Measurements from ENCODE around the gene IGFN1. TPM values are rescaled to one million over a fixed set of nuclear protein-coding genes. Genes with fewer than 3 reads are reported as not detected.
"Not testable (repeated sequence)": the region's sequence is repeated elsewhere in the genome, so short reads cannot be mapped to it uniquely, and the experiment has no call there.

The IGFN1 gene
- total RNA-seq, 1 donor from 2014 or later: 0.38 TPM

DNA sequence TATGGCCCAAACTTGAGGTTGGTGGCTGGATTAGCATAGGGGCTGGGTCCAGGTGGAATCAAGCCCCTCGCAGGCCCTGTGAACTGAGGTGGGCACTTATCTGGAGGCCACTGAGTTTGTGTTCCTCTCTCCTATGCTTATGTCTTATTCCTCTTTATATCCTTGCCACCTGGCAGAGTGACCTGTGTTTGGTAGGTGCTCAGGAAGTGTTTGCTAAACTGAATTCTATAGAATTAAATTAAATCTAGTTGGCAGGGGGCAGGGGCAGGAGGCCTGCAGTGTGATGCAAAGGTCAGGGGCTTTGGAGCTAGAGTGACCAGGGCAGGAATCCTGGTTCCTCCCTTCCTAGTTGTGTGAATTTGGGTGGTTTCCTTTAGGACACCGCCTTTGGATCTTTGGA lies 35.3 kb upstream of the IGFN1 start:
- Mint-ChIP-seq H3K4me3 (ENCODE audit: low read depth) (no peak overlapping the region), H3K27ac (no peak overlapping the region)

DNA sequence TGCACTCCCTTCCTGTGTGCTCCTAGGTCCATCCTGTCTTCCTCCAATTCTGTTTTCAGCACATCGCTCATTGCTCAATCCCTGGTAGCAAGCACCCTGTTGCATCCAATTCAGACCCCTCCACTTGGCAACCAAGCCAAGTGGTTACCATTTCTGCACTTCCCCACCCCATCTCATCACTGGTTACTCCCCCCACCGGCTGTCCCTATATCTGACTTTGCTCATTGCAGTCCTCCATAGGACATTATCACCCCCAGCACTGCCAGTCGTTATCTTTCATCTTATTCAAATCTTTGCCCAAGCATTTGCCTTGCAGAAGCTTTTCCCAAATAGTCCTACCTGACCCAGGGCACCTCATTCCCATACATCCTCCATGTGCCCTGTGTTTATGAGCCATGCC lies 34.3 kb upstream of the IGFN1 start:
- no peak for DNase-seq (ENCODE audit: low spot score, unreplicated experiment)
- Mint-ChIP-seq H3K4me3 (ENCODE audit: low read depth) (no peak overlapping the region), H3K36me3 (ENCODE audit: insufficient read depth) (peaks cover 2% of the 10 kb centered on the region), H3K27ac (peak overlapping the region; percentile 65), H3K9me3 (ENCODE audit: low read depth) (no peaks in the 10 kb centered on the region), H3K4me1 (ENCODE audit: low read depth) (peaks cover 18% of the 10 kb centered on the region), H3K27me3 (no peaks in the 10 kb centered on the region)
- TF ChIP-seq, protein P1, sequence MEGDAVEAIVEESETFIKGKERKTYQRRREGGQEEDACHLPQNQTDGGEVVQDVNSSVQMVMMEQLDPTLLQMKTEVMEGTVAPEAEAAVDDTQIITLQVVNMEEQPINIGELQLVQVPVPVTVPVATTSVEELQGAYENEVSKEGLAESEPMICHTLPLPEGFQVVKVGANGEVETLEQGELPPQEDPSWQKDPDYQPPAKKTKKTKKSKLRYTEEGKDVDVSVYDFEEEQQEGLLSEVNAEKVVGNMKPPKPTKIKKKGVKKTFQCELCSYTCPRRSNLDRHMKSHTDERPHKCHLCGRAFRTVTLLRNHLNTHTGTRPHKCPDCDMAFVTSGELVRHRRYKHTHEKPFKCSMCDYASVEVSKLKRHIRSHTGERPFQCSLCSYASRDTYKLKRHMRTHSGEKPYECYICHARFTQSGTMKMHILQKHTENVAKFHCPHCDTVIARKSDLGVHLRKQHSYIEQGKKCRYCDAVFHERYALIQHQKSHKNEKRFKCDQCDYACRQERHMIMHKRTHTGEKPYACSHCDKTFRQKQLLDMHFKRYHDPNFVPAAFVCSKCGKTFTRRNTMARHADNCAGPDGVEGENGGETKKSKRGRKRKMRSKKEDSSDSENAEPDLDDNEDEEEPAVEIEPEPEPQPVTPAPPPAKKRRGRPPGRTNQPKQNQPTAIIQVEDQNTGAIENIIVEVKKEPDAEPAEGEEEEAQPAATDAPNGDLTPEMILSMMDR (IDR thresholded peaks at IDR 0.05; ENCODE audit: unreplicated experiment): no peak

More for the DNA sequence above, 35.3 kb upstream of the IGFN1 start:
- Mint-ChIP-seq H3K9me3 (ENCODE audit: low read depth) (no peaks in the 10 kb centered on the region), H3K4me1 (ENCODE audit: low read depth) (peaks cover 20% of the 10 kb centered on the region), H3K36me3 (ENCODE audit: insufficient read depth) (peaks cover 9% of the 10 kb centered on the region), H3K27me3 (no peaks in the 10 kb centered on the region)
- DNase-seq (ENCODE audit: low spot score, unreplicated experiment): no peak
- TF ChIP-seq, protein P1 (IDR thresholded peaks at IDR 0.05; ENCODE audit: unreplicated experiment): no peak

DNA sequence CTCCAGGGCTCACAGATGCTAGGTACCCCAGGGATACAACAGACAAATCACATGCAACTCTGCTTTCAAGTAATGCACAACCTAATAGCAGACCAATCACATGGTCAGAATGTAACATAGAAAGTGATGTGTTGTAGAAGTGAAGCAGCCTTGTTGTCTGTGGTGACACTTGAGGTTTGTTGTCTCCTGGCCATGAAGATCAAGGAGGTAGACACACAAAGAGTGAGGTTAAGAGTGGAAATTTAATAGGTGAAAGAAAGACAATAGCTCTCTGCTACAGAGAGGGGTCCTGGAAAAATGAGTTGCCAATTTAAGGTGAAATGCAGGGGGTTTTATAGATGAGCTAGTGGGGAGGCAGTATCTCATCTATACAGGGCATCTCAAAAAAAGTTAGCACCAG lies 33.8 kb upstream of the IGFN1 start:
- H3K27ac Mint-ChIP-seq: no peak overlapping the region
- peaks cover 2% of the 10 kb centered on the region for H3K36me3 Mint-ChIP-seq (ENCODE audit: insufficient read depth)
- TF ChIP-seq, protein P1 (IDR thresholded peaks at IDR 0.05; ENCODE audit: unreplicated experiment): no peak
- H3K4me1 Mint-ChIP-seq (ENCODE audit: low read depth): peaks cover 18% of the 10 kb centered on the region
- H3K9me3 Mint-ChIP-seq (ENCODE audit: low read depth): no peaks in the 10 kb centered on the region
- DNase-seq (ENCODE audit: low spot score, unreplicated experiment): no peak
- H3K27me3 Mint-ChIP-seq: no peaks in the 10 kb centered on the region
- H3K4me3 Mint-ChIP-seq (ENCODE audit: low read depth): no peak overlapping the region

DNA sequence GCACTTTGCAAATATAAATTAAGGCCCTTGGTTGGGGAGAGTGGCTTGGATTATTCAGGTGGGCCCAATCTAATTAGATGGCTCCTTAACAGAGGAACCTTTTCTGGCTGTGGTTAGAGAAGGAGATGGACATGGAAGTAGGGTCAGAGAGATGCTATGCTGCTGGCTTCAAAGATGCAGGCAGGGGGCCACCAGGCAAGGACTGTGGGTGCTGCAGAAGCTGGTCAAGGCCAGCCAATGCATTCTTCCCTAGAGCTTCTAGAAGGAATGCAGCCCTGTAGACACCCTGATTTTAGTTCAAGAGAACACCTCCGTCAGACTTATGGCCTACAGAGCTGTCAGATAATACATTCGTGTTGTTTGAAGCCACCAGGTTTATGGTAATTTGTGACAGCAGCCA lies 32.7 kb upstream of the IGFN1 start:
- TF ChIP-seq, protein P1 (IDR thresholded peaks at IDR 0.05; ENCODE audit: unreplicated experiment): no peak
- H3K27ac Mint-ChIP-seq: no peak overlapping the region
- H3K27me3 Mint-ChIP-seq: no peaks in the 10 kb centered on the region
- DNase-seq (ENCODE audit: low spot score, unreplicated experiment): no peak
- no peaks in the 10 kb centered on the region for H3K9me3 Mint-ChIP-seq (ENCODE audit: low read depth)
- peaks cover 16% of the 10 kb centered on the region for H3K4me1 Mint-ChIP-seq (ENCODE audit: low read depth)
- no peaks in the 10 kb centered on the region for H3K36me3 Mint-ChIP-seq (ENCODE audit: insufficient read depth)
- H3K4me3 Mint-ChIP-seq (ENCODE audit: low read depth): no peak overlapping the region

DNA sequence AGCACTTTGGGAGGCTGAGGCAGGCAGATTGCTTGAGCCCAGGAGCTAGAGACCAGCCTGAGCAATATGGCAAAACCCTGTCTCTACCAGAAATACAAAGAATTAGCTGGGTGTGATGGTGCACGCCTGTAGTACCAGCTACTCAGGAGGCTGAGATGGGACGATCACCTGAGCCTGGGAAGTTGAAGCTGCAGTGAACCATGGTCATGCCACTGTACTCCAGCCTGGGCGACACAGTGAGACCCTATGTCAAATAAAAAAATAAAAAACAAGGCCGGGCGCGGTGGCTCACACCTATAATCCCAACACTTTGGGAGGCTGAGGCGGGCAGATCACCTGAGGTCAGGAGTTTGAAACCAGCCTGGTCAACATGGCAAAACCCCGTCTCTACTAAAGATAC lies 27.6 kb upstream of the IGFN1 start:
- H3K9me3 Mint-ChIP-seq (ENCODE audit: low read depth); DNase-seq (ENCODE audit: low spot score, unreplicated experiment); H3K27me3 Mint-ChIP-seq; H3K27ac Mint-ChIP-seq; H3K36me3 Mint-ChIP-seq (ENCODE audit: insufficient read depth); H3K4me3 Mint-ChIP-seq (ENCODE audit: low read depth): not testable (repeated sequence)
- peaks cover 30% of the 10 kb centered on the region for H3K4me1 Mint-ChIP-seq (ENCODE audit: low read depth)

DNA sequence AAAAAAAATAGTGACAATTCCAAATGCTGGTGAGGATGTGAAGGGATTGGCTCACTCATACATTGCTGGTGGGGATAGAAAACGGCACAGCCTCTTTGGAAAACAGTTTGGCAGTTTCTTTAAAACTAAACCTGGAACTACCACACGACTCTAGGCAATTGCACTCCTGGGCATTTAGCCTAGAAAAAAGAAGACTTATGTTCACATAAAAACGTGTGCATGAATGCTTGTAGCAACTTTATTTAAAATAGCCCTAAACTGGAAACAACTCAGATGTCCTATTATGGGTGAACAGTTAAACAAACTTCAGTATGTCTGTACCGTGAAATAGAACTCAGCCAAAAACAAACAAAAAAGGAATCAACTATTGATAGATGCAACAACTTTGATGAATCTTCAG lies 26.9 kb upstream of the IGFN1 start:
- DNase-seq (ENCODE audit: low spot score, unreplicated experiment): no peak
- Mint-ChIP-seq H3K27me3 (no peaks in the 10 kb centered on the region), H3K9me3 (ENCODE audit: low read depth) (no peaks in the 10 kb centered on the region), H3K4me1 (ENCODE audit: low read depth) (peaks cover 30% of the 10 kb centered on the region), H3K4me3 (ENCODE audit: low read depth) (no peak overlapping the region), H3K27ac (no peak overlapping the region), H3K36me3 (ENCODE audit: insufficient read depth) (no peaks in the 10 kb centered on the region)
- TF ChIP-seq, protein P1 (IDR thresholded peaks at IDR 0.05; ENCODE audit: unreplicated experiment): no peak

All from progenitor cell of endocrine pancreas (in vitro differentiated cells).